ENCODE results near the gene PHLDB3.
"Not testable (repeated sequence)": the region's sequence is repeated elsewhere in the genome, so short reads cannot be mapped to it uniquely, and the experiment has no call there.

Gene PHLDB3

GRCh38 chr19:43504426-43505185 lies at the start of gene PHLDB3:
TSS of gene PHLDB3 (minus strand) at chr19:43504746. CDS start at chr19:43504118, 628 bp downstream.
- peak; percentile 80 for DNase-seq

- DNase-seq = no peak
These were observed 49.1 kb upstream of the PHLDB3 start for GRCh38 chr19:43553656-43554055.

- no peak for DNase-seq
These were observed 48.1 kb upstream of the PHLDB3 start for GRCh38 chr19:43552616-43553015.

GRCh38 chr19:43552198-43552450 lies 47.6 kb upstream of the PHLDB3 start:
- DNase-seq = no peak

GRCh38 chr19:43551399-43552197 lies 47.1 kb upstream of the PHLDB3 start:
- DNase-seq = no peak

GRCh38 chr19:43548706-43549105 lies 44.2 kb upstream of the PHLDB3 start:
- no peak for DNase-seq

GRCh38 chr19:43547926-43548325 lies 43.4 kb upstream of the PHLDB3 start:
- DNase-seq = not testable (repeated sequence)

GRCh38 chr19:43546581-43546980 lies 42.0 kb upstream of the PHLDB3 start:
- DNase-seq = no peak

GRCh38 chr19:43545981-43546380 lies 41.4 kb upstream of the PHLDB3 start:
- no peak for DNase-seq

- DNase-seq = no peak
These were observed 40.7 kb upstream of the PHLDB3 start for GRCh38 chr19:43545276-43545675.

GRCh38 chr19:43544077-43544476 lies 39.5 kb upstream of the PHLDB3 start:
- no peak for DNase-seq

GRCh38 chr19:43541920-43542650 lies 37.5 kb upstream of the PHLDB3 start:
- no peak for DNase-seq

- no peak for DNase-seq
These were observed 35.8 kb upstream of the PHLDB3 start for GRCh38 chr19:43540381-43540780.

GRCh38 chr19:43538922-43539321 lies 34.4 kb upstream of the PHLDB3 start:
- DNase-seq = no peak

GRCh38 chr19:43534816-43535761 lies 30.5 kb upstream of the PHLDB3 start:
- peak; percentile 50 for DNase-seq

GRCh38 chr19:43534305-43534815 lies 29.8 kb upstream of the PHLDB3 start:
- DNase-seq = peak; percentile 37

- peak; percentile 100 for DNase-seq
These were observed 29.2 kb upstream of the PHLDB3 start for GRCh38 chr19:43533546-43534304.

GRCh38 chr19:43532962-43533545 lies 28.5 kb upstream of the PHLDB3 start, which contains the start of gene ZNF575:
TSS of gene ZNF575 (plus strand) at chr19:43533188. CDS start at chr19:43534423, 1,235 bp downstream.
- DNase-seq = peak; percentile 99

- peak; percentile 89 for DNase-seq
These were observed 28.0 kb upstream of the PHLDB3 start for GRCh38 chr19:43532571-43532961.

- DNase-seq = no peak
These were observed 23.5 kb upstream of the PHLDB3 start for GRCh38 chr19:43527860-43528622.
